IMR-90 (cell line): ENCODE results near the gene PLA2G4C. TPM values are rescaled to one million over a fixed set of nuclear protein-coding genes. Genes with fewer than 3 reads are reported as not detected.

Experiments used
- ATAC-seq: fragments of 200-7000 bp; cut with Tn5 transposase; 2 replicates; pipeline ENCODE4 v1.9.1; 2020; ENCODE audit warnings: low read depth, mild to moderate bottlenecking, moderate library complexity
- BruUV-seq: library from RNA; stranded (reverse); fragments of 400-500 nt; replicated peaks from 2 replicates; lab custom pipeline; 2021; lab: Mats Ljungman, UMichigan
- CTCF ChIA-PET: fragments of 300-600 bp; formaldehyde crosslinking; extraction: SDS; loops from one replicate; lab custom pipeline; 2021; ENCODE audit warnings: antibody characterized with exemption; lab: Yijun Ruan, JAX
- POLR2A ChIA-PET: fragments of 300-600 bp; sonication (Branson Sonifier 250); formaldehyde crosslinking; loops from one replicate; lab custom pipeline; 2022; ENCODE audit warnings: antibody characterized with exemption; ENCODE audit not compliant: unreplicated experiment; lab: Charles Lee
- DNase-seq: peaks from one replicate; pipeline ENCODE4 v3.0.0; 2013
- H2AFZ ChIP-seq: replicated peaks from 2 replicates; pipeline ENCODE3; 2013; ENCODE audit warnings: low read length, mild to moderate bottlenecking; ENCODE audit not compliant: poor library complexity
- H2AK5ac ChIP-seq: 2 replicates; pipeline ENCODE4 v1.6.1; 2013; ENCODE audit warnings: low read depth, low read length, inconsistent platforms
- H2AK9ac ChIP-seq: replicated peaks from 2 replicates; pipeline ENCODE3; 2013; ENCODE audit warnings: mild to moderate bottlenecking, low read depth, low read length, moderate library complexity; ENCODE audit not compliant: poor library complexity
- H2BK120ac ChIP-seq: 2 replicates; pipeline ENCODE4 v1.6.1; 2013; ENCODE audit warnings: low read depth, low read length, inconsistent platforms
- H2BK15ac ChIP-seq: 3 replicates; pipeline ENCODE4 v1.6.1; 2013; ENCODE audit warnings: low read depth, low read length, inconsistent platforms
- H2BK20ac ChIP-seq: 2 replicates; pipeline ENCODE4 v1.6.1; 2013; ENCODE audit warnings: low read depth, mild to moderate bottlenecking, inconsistent platforms, low read length, moderate library complexity
- H2BK5ac ChIP-seq: 2 replicates; pipeline ENCODE4 v1.6.1; 2013; ENCODE audit warnings: mild to moderate bottlenecking, low read depth, low read length, inconsistent platforms; ENCODE audit not compliant: poor library complexity, severe bottlenecking
- H3K14ac ChIP-seq: replicated peaks from 2 replicates; pipeline ENCODE4 v1.6.1; 2013; ENCODE audit warnings: low read depth, low read length, inconsistent platforms
- H3K18ac ChIP-seq: 2 replicates; pipeline ENCODE4 v1.6.1; 2013; ENCODE audit warnings: low read depth, low read length, control low read depth
- H3K23ac ChIP-seq: 2 replicates; pipeline ENCODE4 v1.6.1; 2013; ENCODE audit warnings: low read depth, low read length, inconsistent platforms
- H3K27ac ChIP-seq: 2 replicates; pipeline ENCODE4 v1.5.1; 2013; ENCODE audit warnings: mild to moderate bottlenecking, control low read depth, low read length; ENCODE audit not compliant: insufficient read depth
- H3K27me3 ChIP-seq: 2 replicates; pipeline ENCODE4 v1.6.1; 2013; ENCODE audit warnings: low read length; ENCODE audit not compliant: control insufficient read depth, insufficient read depth
- H3K36me3 ChIP-seq: 2 replicates; pipeline ENCODE4 v1.6.1; 2013; ENCODE audit warnings: low read length, mixed read lengths; ENCODE audit not compliant: control insufficient read depth, insufficient read depth
- H3K4ac ChIP-seq: 2 replicates; pipeline ENCODE4 v1.6.1; 2013; ENCODE audit warnings: low read depth, low read length, inconsistent platforms
- H3K4me1 ChIP-seq: 2 replicates; pipeline ENCODE4 v1.6.1; 2013; ENCODE audit warnings: low read length, mixed read lengths; ENCODE audit not compliant: control insufficient read depth, insufficient read depth
- H3K4me2 ChIP-seq: 2 replicates; pipeline ENCODE4 v1.6.1; 2013; ENCODE audit warnings: low read depth, mild to moderate bottlenecking, control low read depth, low read length, moderate library complexity
- H3K4me3 ChIP-seq: 2 replicates; pipeline ENCODE4 v1.5.1; 2013; ENCODE audit warnings: low read depth, mild to moderate bottlenecking, control low read depth, low read length, moderate library complexity; ENCODE audit not compliant: insufficient read depth
- H3K56ac ChIP-seq: 2 replicates; pipeline ENCODE4 v1.6.1; 2013; ENCODE audit warnings: low read length, inconsistent platforms; ENCODE audit not compliant: insufficient read depth; ENCODE audit errors: extremely low read depth
- H3K79me1 ChIP-seq, 2 experiments: 2 replicates each; pipeline ENCODE4 v1.6.1; 2013; ENCODE audit warnings: low read length in 2 of 2, inconsistent platforms in 1 of 2, low read depth in 1 of 2
- H3K9ac ChIP-seq: 2 replicates; pipeline ENCODE4 v1.6.1; 2013; ENCODE audit warnings: low read depth, low read length, control low read depth
- H3K9me1 ChIP-seq: 2 replicates; pipeline ENCODE4 v1.6.1; 2013; ENCODE audit warnings: low read length, inconsistent platforms; ENCODE audit not compliant: insufficient read depth
- H3K9me3 ChIP-seq: 2 replicates; pipeline ENCODE4 v1.6.1; 2013; ENCODE audit warnings: low read length; ENCODE audit not compliant: control insufficient read depth, insufficient read depth
- H4K20me1 ChIP-seq: 2 replicates; pipeline ENCODE4 v1.6.1; 2013; ENCODE audit warnings: low read length, inconsistent platforms; ENCODE audit not compliant: insufficient read depth
- H4K5ac ChIP-seq: 2 replicates; pipeline ENCODE4 v1.6.1; 2013; ENCODE audit warnings: mild to moderate bottlenecking, low read depth, low read length, control low read depth
- H4K8ac ChIP-seq, 2 experiments: 2 replicates each; pipeline ENCODE4 v1.6.1; 2013; ENCODE audit warnings: low read depth in 2 of 2, low read length in 2 of 2, control low read depth in 1 of 2, inconsistent platforms in 1 of 2
- H4K91ac ChIP-seq: 2 replicates; pipeline ENCODE4 v1.6.1; 2013; ENCODE audit warnings: low read depth, low read length, inconsistent platforms; ENCODE audit not compliant: insufficient read depth
- BHLHE40 ChIP-seq: fragments of 150-350 bp; IDR thresholded peaks from 2 replicates; pipeline ENCODE4 v1.6.1; 2016; ENCODE audit warnings: mild to moderate bottlenecking, low read depth, low read length
- CEBPB ChIP-seq: IDR thresholded peaks from 2 replicates; pipeline ENCODE4 v1.6.1; 2012; ENCODE audit warnings: low read depth, low read length, improper control_type of control experiment
- CHD1 ChIP-seq: IDR thresholded peaks from 2 replicates; pipeline ENCODE4 v1.6.1; 2012; ENCODE audit warnings: low read depth, low read length, improper control_type of control experiment
- CTCF ChIP-seq: conservative IDR thresholded peaks from 2 replicates; pipeline ENCODE4 v1.5.1; 2012; ENCODE audit warnings: mild to moderate bottlenecking, low read depth, low read length, improper control_type of control experiment
- FOS ChIP-seq: fragments of 150-350 bp; IDR thresholded peaks from 2 replicates; pipeline ENCODE4 v1.6.1; 2016; ENCODE audit warnings: low read depth, low read length
- MAFK ChIP-seq: IDR thresholded peaks from 2 replicates; pipeline ENCODE4 v1.6.1; 2012; ENCODE audit warnings: low read depth, low read length, improper control_type of control experiment
- MAZ ChIP-seq: IDR thresholded peaks from 2 replicates; pipeline ENCODE4 v1.6.1; 2012; ENCODE audit warnings: low read depth, mild to moderate bottlenecking, low read length, improper control_type of control experiment, moderate library complexity, borderline replicate concordance
- MXI1 ChIP-seq: IDR thresholded peaks from 2 replicates; pipeline ENCODE4 v1.6.1; 2012; ENCODE audit warnings: low read depth, mild to moderate bottlenecking, low read length, moderate library complexity, borderline replicate concordance
- NFE2L2 ChIP-seq: fragments of 150-350 bp; IDR thresholded peaks from 2 replicates; pipeline ENCODE4 v1.6.1; 2016; ENCODE audit warnings: low read depth, mild to moderate bottlenecking, low read length
- POLR2A ChIP-seq: IDR thresholded peaks from 2 replicates; pipeline ENCODE4 v1.6.1; 2012; ENCODE audit warnings: mild to moderate bottlenecking, low read depth, low read length
- RAD21 ChIP-seq: IDR thresholded peaks from 2 replicates; pipeline ENCODE4 v1.6.1; 2012; ENCODE audit warnings: low read length, improper control_type of control experiment
- RCOR1 ChIP-seq: IDR thresholded peaks from 2 replicates; pipeline ENCODE4 v1.6.1; 2012; ENCODE audit warnings: mild to moderate bottlenecking, low read length, improper control_type of control experiment; ENCODE audit not compliant: insufficient replicate concordance
- RFX5 ChIP-seq: IDR thresholded peaks from 2 replicates; pipeline ENCODE4 v1.8.0; 2012; ENCODE audit warnings: low read depth, mild to moderate bottlenecking, low read length, moderate library complexity
- SMC3 ChIP-seq: fragments of 150-350 bp; IDR thresholded peaks from 2 replicates; pipeline ENCODE4 v1.6.1; 2016; ENCODE audit warnings: low read depth, mild to moderate bottlenecking, antibody characterized with exemption, low read length, moderate library complexity
- USF2 ChIP-seq: fragments of 150-350 bp; IDR thresholded peaks from 2 replicates; pipeline ENCODE4 v1.6.1; 2017; ENCODE audit warnings: mild to moderate bottlenecking, antibody characterized with exemption, low read length, low read depth
- WGBS, 2 experiments: methylation state at CpG; one replicate each; pipeline versions ENCODE4 v1.1.5 to v1.1.7; 2013; ENCODE audit warnings: missing lambda C conversion rate in 2 of 2; ENCODE audit not compliant: insufficient read length in 1 of 2; ENCODE audit errors: extremely low coverage in 2 of 2; 5-methylcytosine and 5-hydroxymethylcytosine counted together
- dilution Hi-C: fragments of 300-500 bp; cut with HindIII; formaldehyde crosslinking; loops from one replicate; pipeline ENCODE4 v1.14.3; 2018; ENCODE audit warnings: low sequenced_read_pairs; ENCODE audit not compliant: unreplicated experiment
- in situ Hi-C: fragments of 300-500 bp; cut with MboI; formaldehyde crosslinking; loops from 3 replicates; pipeline ENCODE4 v1.14.3; 2019; ENCODE audit warnings: low sequenced_read_pairs, inconsistent platforms, mixed read lengths
- intact Hi-C: fragments of 100-400 bp; cut with micrococcal nuclease; formaldehyde crosslinking; loops from 2 replicates; pipeline ENCODE4 v1.10.0; 2022
- polyA plus RNA-seq, 3 experiments: library from polyadenylated mRNA; depleted of rRNA; stranded (reverse); fragments of >200 nt; gene quantifications; 2 replicates each; pipeline ENCODE4 v1.2.3, GENCODE V29; 2012; ENCODE audit warnings: low replicate concordance in 1 of 3
- total RNA-seq: library from RNA; depleted of rRNA; stranded (reverse); fragments of >200 nt; gene quantifications from 2 replicates; pipeline ENCODE4 v1.2.3, GENCODE V29; 2012
- TF ChIP-seq, protein P1 (sequence below): fragments of 150-350 bp; IDR thresholded peaks from 2 replicates; pipeline ENCODE4 v1.6.1; 2016; ENCODE audit warnings: low read depth, mild to moderate bottlenecking, low read length, moderate library complexity, borderline replicate concordance

PLA2G4C gene
- total and polyA plus RNA-seq, 2 of the 4 experiments (the other 2 are of a cell fraction): 4.3 to 5.7 TPM

DNA sequence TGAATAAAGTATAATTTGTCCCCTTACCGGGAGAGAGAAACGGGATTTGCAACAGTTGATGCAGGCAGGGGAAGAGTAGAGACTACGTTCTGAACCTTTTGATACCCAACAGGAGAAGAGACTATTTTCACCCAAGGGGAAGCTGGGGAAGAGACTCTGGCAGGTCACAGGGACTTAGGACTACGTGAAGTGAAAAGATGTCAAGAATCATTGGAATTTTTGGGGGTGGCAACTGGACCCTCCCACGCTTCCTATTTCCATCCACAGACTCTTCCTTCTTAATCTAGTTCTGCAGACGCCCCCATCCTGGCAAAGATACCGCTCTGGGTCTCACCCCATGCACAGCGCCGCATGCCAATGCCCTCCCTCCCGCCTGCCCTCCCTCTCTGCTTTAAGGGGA lies 80.5 kb downstream of the PLA2G4C start:
- H3K9me1 ChIP-seq: no peaks in the 10 kb centered on the region
- ChIA-PET CTCF (interaction anchor here (1.4 kb wide), 1 partner anchor 16 kb away, joined by 3 read pairs; no protein-coding TSS in a partner anchor), POLR2A (no interaction called here)
- H3K79me1 ChIP-seq: no peaks in the 10 kb centered on the region
- H4K5ac ChIP-seq: no peak overlapping the region
- no peaks in the 10 kb centered on the region for H3K9me3 ChIP-seq
- intact Hi-C loops: no loop called here
- no peak overlapping the region for H4K8ac ChIP-seq
- no peak overlapping the region for H2AK5ac ChIP-seq
- H3K18ac ChIP-seq: no peak overlapping the region
- H3K9ac ChIP-seq: no peak overlapping the region
- ATAC-seq: no peak
- no peak overlapping the region for H3K4me2 ChIP-seq
- H3K14ac ChIP-seq: no peak overlapping the region
- no peak overlapping the region for H2AK9ac ChIP-seq
- no peak overlapping the region for H4K91ac ChIP-seq
- no peak overlapping the region for H2AFZ ChIP-seq
- H3K4ac ChIP-seq: no peak overlapping the region
- TF ChIP-seq BHLHE40 (no peak), MXI1 (no peak), SMC3 (no peak), MAZ (no peak), MAFK (no peak), RAD21 (no peak), CEBPB (no peak), RFX5 (no peak), RCOR1 (no peak), CTCF (no peak), CHD1 (no peak), USF2 (no peak), NFE2L2 (no peak), POLR2A (no peak), FOS (no peak)
- TF ChIP-seq, protein P1, sequence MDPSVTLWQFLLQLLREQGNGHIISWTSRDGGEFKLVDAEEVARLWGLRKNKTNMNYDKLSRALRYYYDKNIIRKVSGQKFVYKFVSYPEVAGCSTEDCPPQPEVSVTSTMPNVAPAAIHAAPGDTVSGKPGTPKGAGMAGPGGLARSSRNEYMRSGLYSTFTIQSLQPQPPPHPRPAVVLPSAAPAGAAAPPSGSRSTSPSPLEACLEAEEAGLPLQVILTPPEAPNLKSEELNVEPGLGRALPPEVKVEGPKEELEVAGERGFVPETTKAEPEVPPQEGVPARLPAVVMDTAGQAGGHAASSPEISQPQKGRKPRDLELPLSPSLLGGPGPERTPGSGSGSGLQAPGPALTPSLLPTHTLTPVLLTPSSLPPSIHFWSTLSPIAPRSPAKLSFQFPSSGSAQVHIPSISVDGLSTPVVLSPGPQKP: no peak
- H4K20me1 ChIP-seq: no peaks in the 10 kb centered on the region
- WGBS, 2 experiments: no CpG with 5 or more reads among the region's 10 CpGs
- H2BK120ac ChIP-seq: no peak overlapping the region
- no peak overlapping the region for H3K23ac ChIP-seq
- H3K27ac ChIP-seq: no peak overlapping the region
- H3K4me1 ChIP-seq: no peaks in the 10 kb centered on the region
- BruUV-seq: no TSS peak
- DNase-seq: no peak
- H3K4me3 ChIP-seq: no peak overlapping the region
- dilution Hi-C loops: no loop called here
- no peak overlapping the region for H2BK15ac ChIP-seq
- H3K56ac ChIP-seq: no peak overlapping the region
- no peaks in the 10 kb centered on the region for H3K36me3 ChIP-seq
- no peak overlapping the region for H2BK20ac ChIP-seq
- in situ Hi-C loops: no loop called here
- H3K27me3 ChIP-seq: peaks cover 2% of the 10 kb centered on the region
- no peak overlapping the region for H2BK5ac ChIP-seq
